ENCODE data around the gene DCHS2.

Gene DCHS2

GRCh38 chr4:154491341-154492271 is at the start of gene DCHS2:
TSS of gene DCHS2 (minus strand) at chr4:154491799. CDS start at chr4:154491355, 444 bp downstream.
- no peak for DNase-seq (ENCODE audit: low read depth)

GRCh38 chr4:154534296-154534695 is 42.7 kb upstream of the DCHS2 start:
- DNase-seq (ENCODE audit: low read depth): no peak

- DNase-seq (ENCODE audit: low read depth): no peak
Observed at GRCh38 chr4:154529728-154530519, 38.3 kb upstream of the DCHS2 start.

GRCh38 chr4:154528869-154529268 is 37.3 kb upstream of the DCHS2 start:
- DNase-seq (ENCODE audit: low read depth): no peak

- no peak for DNase-seq (ENCODE audit: low read depth)
Observed at GRCh38 chr4:154527308-154527707, 35.7 kb upstream of the DCHS2 start.

- DNase-seq (ENCODE audit: low read depth): no peak
Observed at GRCh38 chr4:154526151-154526550, 34.6 kb upstream of the DCHS2 start.

GRCh38 chr4:154521607-154522006 is 30.0 kb upstream of the DCHS2 start:
- no peak for DNase-seq (ENCODE audit: low read depth)

GRCh38 chr4:154519214-154519613 is 27.6 kb upstream of the DCHS2 start:
- DNase-seq (ENCODE audit: low read depth): no peak

- no peak for DNase-seq (ENCODE audit: low read depth)
Observed at GRCh38 chr4:154517591-154517990, 26.0 kb upstream of the DCHS2 start.

- no peak for DNase-seq (ENCODE audit: low read depth)
Observed at GRCh38 chr4:154516318-154517029, 24.9 kb upstream of the DCHS2 start.

GRCh38 chr4:154511981-154512380 is 20.4 kb upstream of the DCHS2 start:
- DNase-seq (ENCODE audit: low read depth): no peak

GRCh38 chr4:154511548-154511947 is 19.9 kb upstream of the DCHS2 start:
- DNase-seq (ENCODE audit: low read depth): no peak

- DNase-seq (ENCODE audit: low read depth): no peak
Observed at GRCh38 chr4:154507156-154507555, 15.6 kb upstream of the DCHS2 start.

GRCh38 chr4:154506253-154506652 is 14.7 kb upstream of the DCHS2 start:
- peak; percentile 14 for DNase-seq (ENCODE audit: low read depth)

GRCh38 chr4:154503598-154503997 is 12.0 kb upstream of the DCHS2 start:
- DNase-seq (ENCODE audit: low read depth): no peak

GRCh38 chr4:154502111-154502510 is 10.5 kb upstream of the DCHS2 start:
- no peak for DNase-seq (ENCODE audit: low read depth)

- DNase-seq (ENCODE audit: low read depth): no peak
Observed at GRCh38 chr4:154497889-154498288, 6.3 kb upstream of the DCHS2 start.

GRCh38 chr4:154495867-154496266 is 4.3 kb upstream of the DCHS2 start:
- no peak for DNase-seq (ENCODE audit: low read depth)

- DNase-seq (ENCODE audit: low read depth): no peak
Observed at GRCh38 chr4:154492288-154492687, 689 bp upstream of the DCHS2 start.

GRCh38 chr4:154490583-154491340 is 837 bp downstream of the DCHS2 start:
- DNase-seq (ENCODE audit: low read depth): no peak

- no peak for DNase-seq (ENCODE audit: low read depth)
Observed at GRCh38 chr4:154490234-154490582, 1.4 kb downstream of the DCHS2 start.

Measured in fibroblast of the conjunctiva (primary cell).